Testis (tissue), 3 donors: ENCODE measurements around the gene DDR2. TPM values are rescaled to one million over a fixed set of nuclear protein-coding genes. Genes with fewer than 3 reads are reported as not detected.

Experiments
- DNase-seq: peaks from one replicate; pipeline ENCODE4 v3.0.0-alpha.2; 2019
- H3K27ac ChIP-seq, 2 donors: fragments of 200-600 bp; sonication (generic); one replicate each; pipeline ENCODE4 v1.5.1; 2019
- H3K27me3 ChIP-seq: fragments of 200-600 bp; sonication (generic); one replicate; pipeline ENCODE4 v1.5.1; 2019
- H3K36me3 ChIP-seq: fragments of 200-600 bp; sonication (generic); one replicate; pipeline ENCODE4 v1.5.1; 2017; ENCODE audit warnings: low read depth; ENCODE audit errors: missing control alignments
- H3K4me1 ChIP-seq: fragments of 200-600 bp; sonication (generic); one replicate; pipeline ENCODE4 v1.5.1; 2019
- H3K4me3 ChIP-seq, 2 donors: fragments of 200-600 bp; sonication (generic); one replicate each; pipeline ENCODE4 v1.5.1; 2017 to 2019
- H3K9me3 ChIP-seq: fragments of 200-600 bp; sonication (generic); one replicate; pipeline ENCODE4 v1.5.1; 2017
- POLR2A ChIP-seq: fragments of 450-650 bp; IDR thresholded peaks from one replicate; pipeline ENCODE4 v1.6.1; 2017; ENCODE audit warnings: antibody characterized with exemption, mild to moderate bottlenecking, moderate library complexity
- WGBS, 2 donors: methylation state at CpG; one replicate each; pipeline ENCODE4 v1.1.5; 2018; 5-methylcytosine and 5-hydroxymethylcytosine counted together
- intact Hi-C: fragments of 100-400 bp; cut with DNase I; formaldehyde crosslinking; loops from one replicate; pipeline ENCODE4 v1.15.1; 2023; ENCODE audit warnings: low total_unique reads
- polyA plus RNA-seq: library from polyadenylated mRNA; stranded (reverse); fragments of 350-450 nt; fragmentation: Illumina TruSeq; extraction: RNeasy Lipid Tissue Mini Kit (QIAGEN cat#74804); gene quantifications from one replicate; pipeline ENCODE4 v1.2.3, GENCODE V29; 2014; ENCODE audit warnings: low read depth, low replicate concordance; ENCODE audit not compliant: insufficient read depth
- total RNA-seq, 2 donors: library from RNA; depleted of rRNA; stranded (reverse); fragments of >200 nt; gene quantifications; one replicate each; pipeline ENCODE4 v1.2.3, GENCODE V29; 2016
- TF ChIP-seq, protein P1 (sequence below), 3 experiments: fragments of 450-650 bp in 2 of 3; fragments of 200-600 bp in 1 of 3; sonication (generic) in 1 of 3; IDR thresholded peaks; one replicate each; pipeline ENCODE4 v1.5.1; 2016 to 2019; ENCODE audit warnings: antibody characterized with exemption in 3 of 3, mild to moderate bottlenecking in 2 of 3, moderate library complexity in 1 of 3

Gene DDR2
- total and polyA plus RNA-seq, 3 donors from 2014 or later, result 9.0 to 13.2 (median 9.2) TPM

DNA sequence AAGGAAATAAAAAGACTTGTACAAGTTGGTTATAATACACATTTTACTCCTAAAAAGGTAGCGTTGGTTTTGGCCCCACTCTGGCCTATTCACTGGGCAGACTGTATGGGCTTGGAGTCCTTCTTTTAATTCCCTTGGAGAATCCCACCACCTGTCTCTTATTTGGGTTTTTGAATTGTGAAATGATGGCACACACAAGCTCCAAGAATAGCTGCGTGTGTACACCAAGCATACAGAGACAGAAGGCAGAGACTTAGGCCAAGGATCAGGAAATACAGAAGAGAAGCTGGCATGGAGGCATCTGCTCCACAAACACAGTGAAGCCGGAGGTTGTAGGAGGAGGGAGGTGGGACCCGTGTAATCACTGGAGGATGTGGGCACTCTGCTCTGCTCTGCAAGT is 29.1 kb downstream of the DDR2 start:
- DNase-seq, result no peak
- WGBS, 2 donors, result 87 to 90% methylated on average over 4 of the region's 4 CpGs
- Histone ChIP-seq H3K27me3 (no peaks in the 10 kb centered on the region), H3K36me3 (no peaks in the 10 kb centered on the region), H3K9me3 (no peaks in the 10 kb centered on the region), H3K27ac (no peak overlapping the region), H3K4me3 (no peak overlapping the region), H3K4me1 (no peaks in the 10 kb centered on the region)
- TF ChIP-seq, protein P1, sequence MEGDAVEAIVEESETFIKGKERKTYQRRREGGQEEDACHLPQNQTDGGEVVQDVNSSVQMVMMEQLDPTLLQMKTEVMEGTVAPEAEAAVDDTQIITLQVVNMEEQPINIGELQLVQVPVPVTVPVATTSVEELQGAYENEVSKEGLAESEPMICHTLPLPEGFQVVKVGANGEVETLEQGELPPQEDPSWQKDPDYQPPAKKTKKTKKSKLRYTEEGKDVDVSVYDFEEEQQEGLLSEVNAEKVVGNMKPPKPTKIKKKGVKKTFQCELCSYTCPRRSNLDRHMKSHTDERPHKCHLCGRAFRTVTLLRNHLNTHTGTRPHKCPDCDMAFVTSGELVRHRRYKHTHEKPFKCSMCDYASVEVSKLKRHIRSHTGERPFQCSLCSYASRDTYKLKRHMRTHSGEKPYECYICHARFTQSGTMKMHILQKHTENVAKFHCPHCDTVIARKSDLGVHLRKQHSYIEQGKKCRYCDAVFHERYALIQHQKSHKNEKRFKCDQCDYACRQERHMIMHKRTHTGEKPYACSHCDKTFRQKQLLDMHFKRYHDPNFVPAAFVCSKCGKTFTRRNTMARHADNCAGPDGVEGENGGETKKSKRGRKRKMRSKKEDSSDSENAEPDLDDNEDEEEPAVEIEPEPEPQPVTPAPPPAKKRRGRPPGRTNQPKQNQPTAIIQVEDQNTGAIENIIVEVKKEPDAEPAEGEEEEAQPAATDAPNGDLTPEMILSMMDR (IDR thresholded peaks at IDR 0.05), result no peak
- no peak for TF ChIP-seq POLR2A
- intact Hi-C loops, result no loop called here

DNA sequence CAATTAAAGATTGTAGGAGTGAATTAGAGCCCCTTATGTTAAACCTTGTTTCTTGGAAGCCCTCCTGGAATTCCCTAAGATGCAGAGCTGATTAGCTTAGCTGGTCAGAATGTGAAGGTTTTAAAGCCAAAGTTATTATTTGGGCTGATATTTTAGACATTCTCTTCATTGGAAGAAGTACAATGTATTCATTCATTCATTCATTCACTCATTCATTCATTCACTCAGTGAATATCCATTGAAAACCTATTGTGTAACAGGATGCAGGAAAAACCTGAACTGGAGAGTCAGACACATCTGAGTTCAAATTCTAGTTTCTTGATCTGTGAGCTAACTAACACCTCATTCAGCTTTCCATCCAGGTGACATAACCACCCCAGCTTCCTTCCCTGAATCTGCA is 29.7 kb downstream of the DDR2 start:
- no peaks in the 10 kb centered on the region for H3K4me1 ChIP-seq
- H3K9me3 ChIP-seq, result no peaks in the 10 kb centered on the region
- no peaks in the 10 kb centered on the region for H3K27me3 ChIP-seq
- H3K27ac ChIP-seq, result no peak overlapping the region
- TF ChIP-seq, protein P1 (IDR thresholded peaks at IDR 0.05), result no peak
- no peak for TF ChIP-seq POLR2A
- intact Hi-C loops, result no loop called here
- no peak overlapping the region for H3K4me3 ChIP-seq
- DNase-seq, result no peak
- no peaks in the 10 kb centered on the region for H3K36me3 ChIP-seq

DNA sequence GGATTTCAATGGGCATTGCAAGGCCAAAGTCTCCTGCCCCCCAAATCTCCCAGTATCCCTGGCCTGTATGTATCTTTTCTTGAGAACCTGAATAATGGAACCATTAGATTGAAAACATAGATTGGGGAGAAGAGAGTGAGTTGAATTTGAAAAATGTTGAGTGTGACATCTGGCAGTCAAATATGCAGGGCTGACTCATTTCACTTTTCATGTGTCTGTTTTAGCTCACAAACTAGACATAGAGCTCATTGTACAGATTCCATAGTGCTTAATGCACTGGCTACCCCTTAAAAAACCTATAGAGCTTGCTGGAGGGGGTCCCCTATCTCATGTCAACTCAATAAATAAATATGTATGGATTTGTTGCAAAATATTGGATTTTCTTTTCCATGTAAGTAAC is 30.8 kb downstream of the DDR2 start:
- no peaks in the 10 kb centered on the region for H3K36me3 ChIP-seq
- intact Hi-C loops, result no loop called here
- H3K9me3 ChIP-seq, result no peaks in the 10 kb centered on the region
- DNase-seq, result no peak
- no peaks in the 10 kb centered on the region for H3K27me3 ChIP-seq
- H3K27ac ChIP-seq, result no peak overlapping the region
- no peak overlapping the region for H3K4me3 ChIP-seq
- H3K4me1 ChIP-seq, result no peaks in the 10 kb centered on the region
- TF ChIP-seq, protein P1 (IDR thresholded peaks at IDR 0.05), result no peak
- no peak for TF ChIP-seq POLR2A

DNA sequence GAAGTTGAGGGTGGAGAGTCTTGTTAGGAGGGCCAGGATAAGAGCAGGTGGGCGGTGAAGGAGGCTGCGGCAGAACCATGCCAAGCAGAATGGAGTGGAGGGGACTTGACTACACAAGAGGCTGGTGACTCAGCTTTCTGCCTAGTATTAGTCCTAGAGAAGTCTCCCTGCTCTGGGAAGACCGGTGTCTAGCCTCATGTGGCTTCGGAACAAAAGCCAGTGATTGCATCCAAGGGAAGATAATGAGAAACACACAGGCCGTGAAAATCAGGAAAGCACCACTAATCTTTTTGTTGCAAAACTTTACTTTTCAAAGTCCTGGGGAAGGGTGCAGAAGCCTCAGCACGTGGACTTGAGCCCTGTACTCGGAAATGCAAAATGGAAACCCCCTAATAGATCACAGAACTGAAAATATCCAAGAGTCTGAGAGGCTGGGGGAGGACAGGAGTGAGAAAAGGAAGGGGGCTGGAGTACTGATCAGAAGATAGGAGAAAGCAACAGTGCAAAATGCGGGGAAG is 31.4 kb downstream of the DDR2 start:
- peak; percentile 25 for DNase-seq
- no peaks in the 10 kb centered on the region for H3K36me3 ChIP-seq
- H3K4me3 ChIP-seq, result no peak overlapping the region
- 41 to 45% methylated on average over 8 of the region's 8 CpGs for WGBS, 2 donors
- TF ChIP-seq POLR2A, result no peak
- TF ChIP-seq, protein P1 (IDR thresholded peaks at IDR 0.05), result no peak
- intact Hi-C loops, result no loop called here
- H3K27ac ChIP-seq, result no peak overlapping the region
- H3K4me1 ChIP-seq, result no peaks in the 10 kb centered on the region
- H3K27me3 ChIP-seq, result no peaks in the 10 kb centered on the region
- H3K9me3 ChIP-seq, result no peaks in the 10 kb centered on the region

DNA sequence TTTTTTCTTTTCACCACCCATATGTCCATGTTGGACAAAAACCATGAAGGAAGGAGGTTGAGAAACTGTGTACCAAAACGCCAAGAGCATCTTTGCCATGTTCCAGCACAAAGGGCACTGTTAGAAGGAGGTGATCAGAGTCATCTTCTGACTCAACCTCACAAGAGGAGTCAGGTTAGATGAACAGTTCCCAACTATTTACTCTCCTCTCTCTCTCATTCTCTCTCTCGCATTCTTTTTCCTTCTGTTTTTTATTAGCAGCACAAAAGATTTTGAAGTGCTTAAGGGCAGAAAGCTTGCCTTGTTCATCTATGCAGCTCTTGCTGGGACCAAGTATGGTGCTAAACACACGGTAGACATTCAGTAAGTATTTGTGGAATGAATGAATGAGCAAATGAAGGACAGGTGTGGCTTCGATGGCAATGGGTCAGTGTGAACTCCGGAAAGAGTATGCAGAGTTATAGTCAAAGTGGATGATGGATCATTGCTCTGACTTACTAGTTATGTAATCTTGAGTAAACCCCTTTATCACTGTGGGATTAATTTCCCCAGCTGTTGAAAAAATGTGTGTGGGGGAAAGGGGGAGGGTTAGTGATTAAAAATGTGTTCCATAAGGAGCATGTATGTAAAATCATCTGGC is 33.9 kb downstream of the DDR2 start:
- no peak overlapping the region for H3K4me3 ChIP-seq
- H3K27ac ChIP-seq, result no peak overlapping the region
- no peaks in the 10 kb centered on the region for H3K9me3 ChIP-seq
- H3K36me3 ChIP-seq, result no peaks in the 10 kb centered on the region
- TF ChIP-seq, protein P1 (IDR thresholded peaks at IDR 0.05), result no peak
- TF ChIP-seq POLR2A, result no peak
- no peaks in the 10 kb centered on the region for H3K27me3 ChIP-seq
- DNase-seq, result no peak
- intact Hi-C loops, result no loop called here
- WGBS, 2 donors, result 79 to 85% methylated on average over 5 of the region's 5 CpGs
- no peaks in the 10 kb centered on the region for H3K4me1 ChIP-seq
